ENCODE results near the gene CMBL. TPM values are rescaled to one million over a fixed set of nuclear protein-coding genes. Genes with fewer than 3 reads are reported as not detected.
"Not testable (repeated sequence)": the region's sequence is repeated elsewhere in the genome, so short reads cannot be mapped to it uniquely, and the experiment has no call there.

CMBL gene
- total RNA-seq, 2 experiments from 2014 or later: 2.2 to 3.2 TPM

DNA sequence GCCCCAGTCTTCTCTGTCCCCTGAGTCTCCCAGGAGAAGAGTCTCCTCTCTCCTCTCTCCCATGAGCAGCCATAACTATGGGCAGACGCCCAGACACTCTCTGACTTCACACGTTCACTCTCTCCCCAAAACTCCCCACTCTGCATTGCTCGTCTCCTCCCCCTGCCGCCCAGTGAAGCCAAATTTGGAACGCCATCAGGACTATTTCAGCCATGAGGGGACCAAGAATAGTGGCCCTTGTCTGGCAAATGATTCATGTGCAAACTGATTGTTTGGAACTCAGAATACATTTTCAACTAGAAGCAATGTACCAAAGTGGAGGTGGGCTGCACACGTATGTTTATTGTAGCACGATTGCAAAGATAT, 20.9 kb downstream of the CMBL start:
- intact Hi-C loops (cut with micrococcal nuclease): no loop called here
- no peak overlapping the region for H3K4me3 Mint-ChIP-seq
- peaks cover 2% of the 10 kb centered on the region for H3K27me3 Mint-ChIP-seq (ENCODE audit: low read depth)
- H3K36me3 Mint-ChIP-seq (ENCODE audit: low read depth): no peaks in the 10 kb centered on the region
- peaks cover 7% of the 10 kb centered on the region for H3K4me1 Mint-ChIP-seq (ENCODE audit: low read depth)
- CTCF ChIA-PET: no interaction called here
- no peaks in the 10 kb centered on the region for H3K9me3 Mint-ChIP-seq
- DNase-seq: no peak
- H3K27ac Mint-ChIP-seq: no peak overlapping the region

DNA sequence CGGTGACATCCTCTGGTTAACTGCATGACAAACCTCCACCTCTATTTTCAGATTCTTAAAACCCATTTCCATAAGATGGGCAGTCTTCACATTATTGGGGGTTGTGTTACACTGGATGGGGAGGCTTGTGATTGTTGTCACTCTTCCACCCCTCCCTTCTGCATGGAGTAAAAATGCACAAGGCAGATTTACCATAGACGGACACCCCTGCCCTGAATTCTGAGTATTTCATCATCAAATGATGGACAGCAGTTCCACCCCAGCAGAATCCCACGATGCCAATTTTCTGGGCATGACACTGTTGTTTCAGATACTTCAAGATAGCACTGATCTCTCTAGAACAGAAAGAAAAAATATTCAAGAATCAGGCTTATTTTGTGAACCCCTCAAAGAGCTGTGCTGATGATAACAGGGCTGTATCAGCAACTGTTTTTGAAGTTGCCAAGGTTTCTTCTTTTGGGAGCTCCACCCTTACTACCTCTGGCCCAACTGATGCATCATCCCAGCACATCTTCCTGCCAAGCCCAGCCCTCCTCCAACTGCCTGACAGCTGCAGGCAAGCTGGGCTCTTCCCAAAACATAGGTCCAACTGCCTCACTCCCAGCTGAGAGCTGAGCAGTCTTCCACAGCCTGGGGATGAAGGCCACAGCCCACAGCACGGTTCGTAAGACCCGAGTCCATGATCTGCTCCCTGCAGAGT, 21.4 kb downstream of the CMBL start:
- CTCF ChIA-PET: interaction anchor here (0.6 to 1.3 kb wide), 2 partner anchors 136 to 137 kb away, joined by 3 read pairs; no protein-coding TSS in a partner anchor

DNA sequence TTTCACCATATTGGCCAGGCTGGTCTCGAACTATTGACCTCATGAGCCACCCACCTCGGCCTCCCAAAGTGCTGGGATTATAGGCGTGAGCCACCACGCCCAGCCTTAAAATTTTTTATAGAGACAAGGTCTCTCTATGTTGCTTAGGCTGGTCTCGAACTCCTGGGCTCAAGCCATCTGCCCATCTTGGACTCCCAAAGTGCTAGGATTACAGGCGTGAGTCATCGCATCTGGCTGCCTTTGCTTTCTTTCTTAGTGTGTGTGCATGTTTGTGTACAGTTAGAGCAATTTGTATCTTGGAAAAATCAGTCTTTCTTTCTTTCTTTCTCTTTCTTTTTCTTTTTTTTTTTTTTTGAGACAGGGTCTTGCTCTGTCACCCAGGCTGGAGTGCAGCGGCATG, 22.3 kb downstream of the CMBL start:
- not testable (repeated sequence) for H3K4me1 Mint-ChIP-seq (ENCODE audit: low read depth); H3K4me3 Mint-ChIP-seq; H3K36me3 Mint-ChIP-seq (ENCODE audit: low read depth); H3K27me3 Mint-ChIP-seq (ENCODE audit: low read depth); H3K9me3 Mint-ChIP-seq; DNase-seq; H3K27ac Mint-ChIP-seq
- intact Hi-C loops (cut with micrococcal nuclease): loop anchor here (2.0 kb wide), 1 partner anchor 35 kb away; the partner anchor contains the start of gene CCT5
- CTCF ChIA-PET: interaction anchor here (0.6 to 1.8 kb wide), 4 partner anchors 66 to 138 kb away, joined by 3 to 4 read pairs (median 4); no protein-coding TSS in a partner anchor

More for the DNA sequence above, 21.4 kb downstream of the CMBL start:
- no peaks in the 10 kb centered on the region for H3K9me3 Mint-ChIP-seq
- peaks cover 7% of the 10 kb centered on the region for H3K4me1 Mint-ChIP-seq (ENCODE audit: low read depth)
- no peaks in the 10 kb centered on the region for H3K36me3 Mint-ChIP-seq (ENCODE audit: low read depth)
- peaks cover 2% of the 10 kb centered on the region for H3K27me3 Mint-ChIP-seq (ENCODE audit: low read depth)
- intact Hi-C loops (cut with micrococcal nuclease): no loop called here
- H3K4me3 Mint-ChIP-seq: no peak overlapping the region
- H3K27ac Mint-ChIP-seq: no peak overlapping the region
- DNase-seq: no peak

DNA sequence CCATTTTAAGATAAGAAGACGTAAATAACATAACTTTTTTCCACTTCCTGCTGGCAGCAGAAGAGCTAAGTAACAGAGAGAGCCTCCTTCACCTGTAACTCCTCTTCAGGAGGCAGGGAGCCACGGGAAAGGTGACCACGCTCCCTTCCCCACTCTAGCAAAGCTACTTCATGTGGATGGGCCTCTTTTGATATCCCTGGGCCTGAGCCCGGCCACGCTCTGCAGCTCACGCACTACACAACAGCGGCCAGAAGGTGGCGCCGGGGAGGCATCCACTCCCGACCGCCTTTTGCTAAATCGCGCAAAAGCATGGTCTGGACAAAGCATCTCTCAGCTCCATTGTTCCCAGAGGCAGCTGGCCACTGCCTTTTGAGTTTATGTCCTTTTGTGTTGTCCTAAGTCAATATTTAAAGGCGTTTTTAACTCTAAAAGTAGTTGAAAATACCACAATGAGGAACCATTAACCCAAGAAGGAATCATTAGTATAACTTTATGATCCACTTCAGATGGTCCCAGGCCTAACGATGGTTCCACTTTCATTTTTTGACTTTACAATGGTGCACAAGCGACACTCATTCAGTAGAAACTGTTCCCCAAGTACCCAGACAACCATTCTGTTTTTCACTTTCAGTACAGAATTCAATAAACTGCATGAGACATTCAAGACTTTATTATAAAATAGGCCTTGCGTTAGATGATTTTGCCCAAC, 23.6 kb downstream of the CMBL start:
- no peaks in the 10 kb centered on the region for H3K36me3 Mint-ChIP-seq (ENCODE audit: low read depth)
- intact Hi-C loops (cut with micrococcal nuclease): loop anchor here (1.0 to 5.0 kb wide), 8 partner anchors 33 to 406 kb away; partner anchors contain the start of genes CCT5, MARCHF6 and ROPN1L
- peak; percentile 82 for DNase-seq
- peaks cover 7% of the 10 kb centered on the region for H3K4me1 Mint-ChIP-seq (ENCODE audit: low read depth)
- H3K27ac Mint-ChIP-seq: no peak overlapping the region
- CTCF ChIA-PET: interaction anchor here (0.6 to 2.6 kb wide), 23 partner anchors 8 to 345 kb away, joined by 3 to 29 read pairs (median 5); partner anchors contain the start of genes CCT5, CMBL and MARCHF6
- H3K27me3 Mint-ChIP-seq (ENCODE audit: low read depth): peaks cover 2% of the 10 kb centered on the region
- no peaks in the 10 kb centered on the region for H3K9me3 Mint-ChIP-seq
- no peak overlapping the region for H3K4me3 Mint-ChIP-seq

DNA sequence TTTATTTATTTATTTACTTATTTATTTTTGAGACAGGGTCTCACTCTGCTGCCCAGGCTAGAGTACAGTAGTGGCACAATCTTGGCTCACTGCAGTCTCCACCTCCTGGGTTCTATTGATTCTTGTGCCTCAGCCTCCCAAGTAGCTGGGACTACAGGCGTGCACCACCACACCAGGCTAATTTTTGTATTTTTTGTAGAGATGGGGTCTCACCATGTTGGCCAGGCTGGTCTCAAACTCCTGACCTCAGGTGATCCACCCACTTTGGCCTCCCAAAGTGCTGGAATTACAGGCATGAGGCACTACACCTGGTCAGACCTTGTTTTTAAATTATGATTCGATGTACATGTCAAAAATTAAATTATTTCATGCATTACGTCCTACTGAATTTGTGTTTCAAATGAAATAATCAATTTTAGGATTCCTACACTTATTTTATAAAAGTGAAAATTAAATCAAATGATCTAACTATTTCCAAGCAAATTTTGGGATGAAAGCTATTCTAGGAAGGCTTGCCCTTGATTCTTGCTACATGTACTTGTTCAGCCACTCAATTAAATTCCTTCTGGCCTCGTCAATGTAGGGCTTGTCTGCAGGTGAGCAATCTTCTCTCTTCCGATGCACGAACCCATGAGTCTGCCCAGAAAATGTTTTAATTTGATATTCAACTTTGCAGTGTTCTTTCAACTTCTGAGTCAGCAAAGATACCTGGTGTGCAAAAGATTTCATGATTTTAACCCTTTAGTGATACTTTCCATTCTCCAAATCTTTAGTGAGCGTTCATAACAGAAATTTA, 27.6 kb downstream of the CMBL start:
- Mint-ChIP-seq H3K36me3 (ENCODE audit: low read depth) (no peaks in the 10 kb centered on the region), H3K4me3 (no peak overlapping the region), H3K4me1 (ENCODE audit: low read depth) (peaks cover 11% of the 10 kb centered on the region), H3K9me3 (no peaks in the 10 kb centered on the region), H3K27me3 (ENCODE audit: low read depth) (no peaks in the 10 kb centered on the region), H3K27ac (no peak overlapping the region)
- CTCF ChIA-PET: interaction anchor here (0.7 to 3.2 kb wide), 2 partner anchors 144 to 210 kb away, joined by 4 to 13 read pairs; no protein-coding TSS in a partner anchor
- no peak for DNase-seq
- intact Hi-C loops (cut with micrococcal nuclease): loop anchor here (5.0 kb wide), 1 partner anchor 72 kb away; the partner anchor contains the start of gene MARCHF6

DNA sequence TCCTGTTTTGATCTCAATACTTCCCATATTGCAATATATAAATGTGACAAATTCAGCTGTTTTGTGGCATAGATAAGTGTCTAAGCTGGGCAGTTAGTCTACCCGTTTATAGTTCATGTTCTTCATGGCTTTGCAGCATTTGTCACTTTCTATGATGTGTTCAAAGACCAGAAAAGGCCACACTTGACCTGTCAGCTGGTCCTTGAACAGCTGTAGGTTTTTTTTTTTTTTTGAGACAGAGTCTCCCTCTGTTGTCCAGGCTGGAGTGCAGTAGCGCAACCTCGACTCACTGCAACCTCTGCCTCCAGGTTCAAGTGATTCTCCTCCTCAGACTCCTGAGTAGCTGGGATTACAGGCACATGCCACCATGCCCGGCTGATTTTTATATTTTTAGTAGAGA, 28.4 kb downstream of the CMBL start:
- no peaks in the 10 kb centered on the region for H3K27me3 Mint-ChIP-seq (ENCODE audit: low read depth)
- no peak overlapping the region for H3K4me3 Mint-ChIP-seq
- no peak for DNase-seq
- H3K4me1 Mint-ChIP-seq (ENCODE audit: low read depth): peaks cover 16% of the 10 kb centered on the region
- intact Hi-C loops (cut with micrococcal nuclease): no loop called here
- H3K9me3 Mint-ChIP-seq: peaks cover 3% of the 10 kb centered on the region
- CTCF ChIA-PET: interaction anchor here (0.7 to 3.2 kb wide), 2 partner anchors 145 to 211 kb away, joined by 4 to 13 read pairs; no protein-coding TSS in a partner anchor
- H3K27ac Mint-ChIP-seq: no peak overlapping the region
- no peaks in the 10 kb centered on the region for H3K36me3 Mint-ChIP-seq (ENCODE audit: low read depth)

DNA sequence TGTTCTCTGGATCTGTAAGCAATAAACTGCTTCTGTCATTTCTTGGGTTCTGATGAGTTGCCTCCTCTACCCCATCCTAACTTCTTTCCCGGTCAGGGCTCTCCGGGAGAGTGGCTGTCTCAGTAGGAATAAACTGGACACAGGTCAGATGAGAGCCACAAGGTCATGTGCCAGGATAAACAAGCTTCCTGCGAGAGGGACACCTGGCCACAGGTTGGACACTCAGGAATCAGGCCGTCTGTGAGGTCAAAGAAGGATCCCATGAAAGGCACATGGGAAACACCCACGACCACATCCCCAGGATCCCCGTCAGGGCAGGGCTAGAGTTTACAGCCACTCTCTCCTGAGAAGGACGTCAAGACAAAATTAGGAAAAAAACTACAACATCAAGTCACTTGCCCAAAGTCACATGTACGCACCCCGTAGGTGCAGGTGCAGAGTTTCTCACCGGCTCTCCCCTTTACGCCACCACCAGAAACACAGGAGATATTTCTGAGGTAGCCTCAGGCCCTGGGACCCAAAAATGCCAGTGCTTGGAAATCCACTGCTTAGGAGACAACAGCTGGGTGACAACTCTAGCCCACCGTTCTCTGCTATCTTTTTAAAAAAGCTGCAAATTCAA, 28.9 kb downstream of the CMBL start:
- Mint-ChIP-seq H3K36me3 (ENCODE audit: low read depth) (no peaks in the 10 kb centered on the region), H3K4me3 (no peak overlapping the region), H3K9me3 (peaks cover 3% of the 10 kb centered on the region), H3K27me3 (ENCODE audit: low read depth) (no peaks in the 10 kb centered on the region), H3K27ac (no peak overlapping the region), H3K4me1 (ENCODE audit: low read depth) (peaks cover 18% of the 10 kb centered on the region)
- intact Hi-C loops (cut with micrococcal nuclease): no loop called here
- no peak for DNase-seq
- CTCF ChIA-PET: interaction anchor here (0.8 to 3.2 kb wide), 2 partner anchors 145 to 349 kb away, joined by 3 to 13 read pairs; no protein-coding TSS in a partner anchor

DNA sequence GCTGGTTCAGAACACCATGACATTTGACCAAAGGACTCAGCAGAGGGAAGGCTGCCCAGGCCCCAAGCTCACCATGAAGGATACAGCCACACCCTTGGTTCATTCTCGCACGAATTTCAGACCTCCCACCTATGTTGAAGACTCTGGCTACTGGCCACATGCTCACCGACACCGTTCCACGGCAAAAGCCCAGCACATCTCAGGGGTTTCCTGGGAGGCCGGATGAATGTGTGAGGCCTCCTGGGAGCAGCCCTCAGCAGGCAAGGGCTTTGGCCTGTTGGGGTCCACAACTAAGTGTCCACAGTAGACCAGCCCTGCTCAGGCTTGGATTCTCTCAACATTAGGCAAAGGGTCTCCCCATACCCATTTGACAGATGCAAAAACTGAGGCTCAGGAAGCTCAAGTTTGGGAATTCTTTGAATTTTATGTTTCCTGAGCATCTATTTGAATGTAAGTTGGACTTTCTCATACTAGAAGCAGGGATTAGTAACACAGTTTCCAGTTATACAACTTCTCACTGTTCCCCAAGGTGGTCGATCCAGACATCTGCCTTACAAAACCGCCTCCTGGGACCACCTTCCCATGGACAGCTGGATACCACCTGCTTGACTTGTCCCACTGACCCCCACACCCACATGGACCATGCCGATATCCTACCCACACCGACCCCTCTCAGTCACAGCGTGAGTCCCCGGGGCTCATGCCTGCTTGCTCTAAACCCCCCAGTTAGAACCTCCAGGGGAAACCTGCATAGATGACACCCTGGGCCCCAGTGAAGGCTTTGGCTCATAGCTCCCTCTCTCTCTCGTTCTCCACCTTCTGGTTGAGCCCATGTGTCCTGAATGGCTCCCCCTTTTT, 29.7 kb downstream of the CMBL start:
- no peaks in the 10 kb centered on the region for H3K27me3 Mint-ChIP-seq (ENCODE audit: low read depth)
- no peak overlapping the region for H3K4me3 Mint-ChIP-seq
- intact Hi-C loops (cut with micrococcal nuclease): no loop called here
- no peaks in the 10 kb centered on the region for H3K36me3 Mint-ChIP-seq (ENCODE audit: low read depth)
- no peak for DNase-seq
- peaks cover 18% of the 10 kb centered on the region for H3K4me1 Mint-ChIP-seq (ENCODE audit: low read depth)
- CTCF ChIA-PET: interaction anchor here (0.8 to 3.2 kb wide), 3 partner anchors 146 to 350 kb away, joined by 3 to 13 read pairs (median 8); no protein-coding TSS in a partner anchor
- no peak overlapping the region for H3K27ac Mint-ChIP-seq
- H3K9me3 Mint-ChIP-seq: peaks cover 3% of the 10 kb centered on the region

DNA sequence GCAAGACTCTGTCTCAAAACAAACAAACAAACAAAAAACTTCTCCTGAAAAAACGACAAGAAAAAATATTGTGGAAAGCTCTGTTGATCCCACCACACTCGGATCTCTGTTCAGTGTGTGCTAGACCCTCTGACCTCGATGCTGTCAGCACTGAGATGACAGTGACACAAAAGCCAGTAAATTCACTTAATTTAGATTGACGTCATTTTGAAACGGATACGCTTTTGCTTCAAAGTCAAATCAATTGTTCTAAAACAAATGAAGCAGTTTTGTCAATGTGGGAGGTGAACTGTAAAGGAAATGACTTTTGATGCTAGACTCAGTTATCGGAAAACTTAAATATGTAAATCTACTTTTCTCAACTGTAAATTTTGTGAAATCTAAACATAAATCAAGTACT, 31.0 kb downstream of the CMBL start:
- CTCF ChIA-PET: interaction anchor here (0.8 kb wide), 2 partner anchors 7 to 316 kb away, joined by 3 to 4 read pairs; no protein-coding TSS in a partner anchor
- Mint-ChIP-seq H3K9me3 (peaks cover 3% of the 10 kb centered on the region), H3K36me3 (ENCODE audit: low read depth) (no peaks in the 10 kb centered on the region), H3K4me1 (ENCODE audit: low read depth) (peaks cover 24% of the 10 kb centered on the region), H3K27ac (no peak overlapping the region), H3K4me3 (no peak overlapping the region), H3K27me3 (ENCODE audit: low read depth) (no peaks in the 10 kb centered on the region)
- intact Hi-C loops (cut with micrococcal nuclease): no loop called here
- no peak for DNase-seq

DNA sequence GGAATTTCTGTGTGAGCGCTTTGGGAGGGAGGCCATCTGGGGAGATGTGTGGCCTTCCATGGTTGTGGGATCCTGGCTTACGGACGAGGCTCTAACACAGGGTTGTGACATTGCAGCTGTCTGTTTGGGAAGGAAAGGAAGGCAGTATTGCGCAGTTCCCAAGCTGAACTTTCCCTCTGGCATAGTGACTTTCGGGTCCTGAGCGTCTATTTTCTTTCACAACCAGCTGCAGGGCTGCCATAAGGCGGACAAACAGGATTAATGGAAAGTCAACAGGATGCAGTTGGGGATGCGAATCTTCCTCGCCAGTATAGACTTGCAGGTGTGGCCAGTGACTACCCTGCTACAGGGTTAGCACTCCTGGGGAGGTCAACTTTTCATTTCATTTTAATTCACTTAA, 31.7 kb downstream of the CMBL start:
- H3K9me3 Mint-ChIP-seq: peaks cover 3% of the 10 kb centered on the region
- CTCF ChIA-PET: interaction anchor here (0.8 kb wide), 1 partner anchor 8 kb away, joined by 4 read pairs; no protein-coding TSS in a partner anchor

DNA sequence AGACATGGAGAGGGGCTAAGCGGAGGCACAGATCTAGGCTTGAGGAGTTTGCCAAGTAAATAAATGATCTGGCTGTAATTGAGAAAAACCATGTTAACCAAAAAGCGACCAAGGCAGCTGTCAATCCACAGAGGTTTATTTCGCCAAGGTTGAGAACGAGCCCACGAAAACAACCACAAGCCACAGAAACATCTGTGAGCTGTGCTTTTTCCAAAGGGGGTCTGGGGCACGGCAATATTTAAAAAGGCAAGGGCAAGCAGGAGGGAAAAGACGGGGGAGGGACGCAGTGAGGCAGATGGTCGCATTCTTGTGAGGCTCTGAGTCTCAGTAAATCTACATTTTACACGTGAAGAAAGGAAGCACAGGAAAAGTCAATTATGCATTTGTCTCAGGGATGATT, 32.2 kb downstream of the CMBL start:
- CTCF ChIA-PET: interaction anchor here (0.8 kb wide), 1 partner anchor 9 kb away, joined by 4 read pairs; no protein-coding TSS in a partner anchor
- Mint-ChIP-seq H3K4me1 (ENCODE audit: low read depth) (peaks cover 24% of the 10 kb centered on the region), H3K4me3 (no peak overlapping the region), H3K9me3 (peaks cover 3% of the 10 kb centered on the region), H3K36me3 (ENCODE audit: low read depth) (no peaks in the 10 kb centered on the region), H3K27me3 (ENCODE audit: low read depth) (no peaks in the 10 kb centered on the region), H3K27ac (no peak overlapping the region)
- intact Hi-C loops (cut with micrococcal nuclease): no loop called here
- no peak for DNase-seq

More for the DNA sequence above, 31.7 kb downstream of the CMBL start:
- no peaks in the 10 kb centered on the region for H3K27me3 Mint-ChIP-seq (ENCODE audit: low read depth)
- H3K27ac Mint-ChIP-seq: no peak overlapping the region
- intact Hi-C loops (cut with micrococcal nuclease): no loop called here
- H3K4me1 Mint-ChIP-seq (ENCODE audit: low read depth): peaks cover 24% of the 10 kb centered on the region
- DNase-seq: no peak
- no peak overlapping the region for H3K4me3 Mint-ChIP-seq
- H3K36me3 Mint-ChIP-seq (ENCODE audit: low read depth): no peaks in the 10 kb centered on the region

All from activated naive CD4-positive, alpha-beta T cell treated with anti-CD3 and anti-CD28 coated beads for 36 hours (primary cell).